ENCODE results near the gene SYNRG.

The SYNRG gene

DNA sequence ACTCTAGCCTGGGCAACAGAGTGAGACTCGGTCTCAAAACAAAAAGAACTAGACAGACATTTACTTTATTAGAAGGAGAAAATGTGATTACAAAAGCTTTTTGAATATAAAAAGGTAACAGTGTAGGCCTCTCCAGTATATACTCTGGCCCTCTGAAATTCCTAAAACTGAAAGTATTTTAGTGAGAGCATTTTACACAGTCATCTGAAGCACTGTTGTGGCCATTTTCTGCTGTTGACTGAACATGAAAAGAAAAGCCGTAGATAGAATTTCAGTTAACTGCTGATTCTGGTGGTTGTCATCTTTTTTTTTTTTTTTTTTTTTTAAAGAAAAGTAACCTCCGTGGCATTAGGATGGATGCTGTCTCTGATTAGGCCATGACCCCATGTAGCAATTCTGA, 103.9 kb downstream of the SYNRG start:
- no peak for DNase-seq (ENCODE audit: low read depth, low spot score)

- DNase-seq (ENCODE audit: low read depth, low spot score) = no peak
Measured at GRCh38 chr17:37503148-37503547, 106.1 kb downstream of the SYNRG start.

GRCh38 chr17:37502009-37502936, 106.9 kb downstream of the SYNRG start:
- DNase-seq (ENCODE audit: low read depth, low spot score) = no peak

DNA sequence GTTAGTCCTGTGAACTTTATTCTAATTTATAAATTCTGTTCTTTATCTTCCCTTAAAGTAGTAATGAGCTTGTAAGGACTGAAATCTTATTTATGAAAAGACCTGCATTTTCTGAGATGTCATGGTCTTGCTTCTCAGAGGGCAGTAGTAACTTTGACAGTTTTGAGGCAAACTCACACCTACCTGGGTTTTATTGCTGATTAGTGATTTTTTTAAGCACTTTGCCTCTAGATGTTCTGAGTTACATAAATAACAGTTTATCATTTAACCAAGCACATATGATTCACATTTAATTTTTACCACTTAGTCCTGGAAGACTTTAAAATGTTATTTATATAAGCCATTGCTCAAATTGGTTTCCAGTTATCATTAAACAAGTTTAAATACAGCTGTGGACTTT, 108.8 kb downstream of the SYNRG start:
- no peak for DNase-seq (ENCODE audit: low read depth, low spot score)

GRCh38 chr17:37494971-37495370, 114.2 kb downstream of the SYNRG start:
- peak; percentile 65 for DNase-seq (ENCODE audit: low read depth, low spot score)

DNA sequence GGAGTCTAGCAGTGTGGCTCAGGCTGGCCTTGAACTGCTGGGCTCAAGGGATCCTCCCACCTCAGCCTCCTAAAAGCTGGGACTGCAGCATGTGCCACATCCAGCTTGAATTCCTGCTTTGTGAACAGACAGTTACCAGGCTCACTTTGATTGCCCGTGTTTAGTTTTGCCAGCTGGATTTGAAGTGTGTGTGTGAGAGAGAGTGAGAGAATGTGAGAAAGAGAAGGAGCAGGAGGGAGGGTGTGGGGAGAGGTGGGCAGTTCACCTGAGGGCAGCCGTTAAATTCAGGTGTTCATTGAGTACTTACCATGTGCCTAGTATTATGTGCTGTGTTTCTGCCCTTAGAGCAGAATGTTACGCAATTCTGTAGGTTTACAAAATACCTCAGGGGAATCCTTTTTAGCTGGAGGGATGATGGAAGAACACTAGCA, 114.8 kb downstream of the SYNRG start:
- DNase-seq (ENCODE audit: low read depth, low spot score) = peak; percentile 37

GRCh38 chr17:37493249-37494027, 115.8 kb downstream of the SYNRG start:
- DNase-seq (ENCODE audit: low read depth, low spot score) = no peak

DNA sequence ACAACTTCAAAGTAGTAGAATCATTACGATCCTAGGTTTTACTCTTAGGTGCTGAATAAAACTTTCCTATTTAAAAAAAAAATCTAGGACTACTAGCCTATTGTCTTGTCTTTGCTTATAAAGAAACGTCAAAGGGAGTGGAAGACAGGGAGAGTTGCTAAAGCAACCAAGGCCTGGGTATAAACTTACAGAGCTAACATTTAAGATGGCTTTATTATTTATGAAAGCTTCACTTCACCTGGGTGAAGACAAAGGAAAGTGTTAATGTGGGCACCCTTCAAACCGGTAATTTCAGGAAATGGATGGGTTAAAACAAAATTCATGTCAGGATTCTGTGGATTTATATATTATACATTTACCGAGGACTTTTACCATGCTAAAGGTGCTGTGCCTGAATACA, 117.1 kb downstream of the SYNRG start:
- no peak for DNase-seq (ENCODE audit: low read depth, low spot score)

DNA sequence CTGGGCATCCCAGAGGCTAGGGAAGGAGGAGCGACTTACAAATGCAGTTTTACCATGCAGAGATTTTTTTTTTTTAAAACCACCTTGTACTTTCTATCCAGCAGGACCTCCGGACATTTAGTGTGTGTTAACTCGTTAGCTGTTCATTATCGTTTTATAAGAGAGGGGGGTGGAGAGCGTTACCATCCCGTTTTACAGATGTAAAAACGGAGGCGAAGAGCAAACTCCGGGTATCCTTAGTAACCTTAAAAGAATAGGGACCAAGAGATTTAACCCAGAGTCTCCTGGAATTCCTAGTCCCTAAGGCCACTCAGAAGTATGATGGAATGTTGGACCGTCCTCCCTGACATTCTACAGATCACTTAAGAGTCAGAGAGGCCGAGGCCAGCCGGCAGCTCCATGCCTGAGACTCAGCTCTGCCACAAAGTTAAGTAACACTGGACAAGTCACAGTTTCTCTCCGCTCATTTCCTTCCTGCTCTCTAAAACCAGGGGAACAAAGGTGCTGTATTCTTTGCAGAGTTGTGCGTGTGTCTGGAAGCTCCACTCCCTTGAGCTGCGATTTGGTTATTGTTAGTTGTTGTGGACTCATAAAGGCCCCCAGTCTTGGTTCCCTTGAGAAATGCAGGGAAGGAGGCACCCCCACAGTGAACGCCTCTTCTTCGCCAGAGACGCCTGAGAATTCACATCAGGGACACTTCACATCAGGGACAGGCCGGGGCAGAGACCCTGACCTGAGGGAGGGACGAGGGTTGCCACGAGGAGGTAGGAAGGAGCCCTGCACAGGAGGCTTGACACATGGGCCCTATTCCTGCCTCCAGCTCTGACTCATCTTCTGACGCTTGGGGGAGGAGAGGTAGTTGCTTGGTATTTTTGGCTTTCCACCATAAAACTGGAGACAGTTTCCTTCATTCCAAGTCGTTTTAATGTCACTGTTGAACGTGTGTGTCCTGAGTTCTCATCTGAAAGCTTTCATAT, 118.3 kb downstream of the SYNRG start:
- peak; percentile 79 for DNase-seq (ENCODE audit: low read depth, low spot score)

DNA sequence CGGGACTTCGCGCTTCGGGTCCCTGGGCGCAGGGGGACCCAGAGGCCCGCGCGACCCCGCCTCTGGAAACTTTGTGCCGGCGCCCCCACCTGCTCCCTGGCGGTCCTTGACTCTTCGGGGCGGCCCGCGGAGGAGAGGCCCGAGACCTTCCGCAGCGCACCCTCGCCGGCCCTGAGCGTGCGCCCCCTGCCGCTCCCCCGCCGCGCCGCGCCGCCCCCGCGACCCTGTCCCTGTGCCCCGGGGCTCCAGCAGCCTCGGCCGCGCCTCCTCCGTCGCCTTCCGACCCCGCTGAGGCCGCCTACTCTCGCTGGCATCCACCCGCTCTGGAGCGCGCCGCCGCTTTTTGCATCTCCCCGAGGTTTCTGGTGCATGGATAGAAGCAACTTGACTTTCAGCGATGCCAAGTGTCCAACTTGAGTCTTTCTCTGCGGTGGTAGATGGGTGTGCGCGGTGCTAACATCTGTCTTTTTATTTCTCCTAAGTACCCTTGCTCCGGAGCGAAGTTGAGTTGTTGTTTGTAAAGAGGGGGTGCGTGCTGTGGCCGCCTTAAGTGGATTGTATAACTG, 119.1 kb downstream of the SYNRG start:
- peak; percentile 73 for DNase-seq (ENCODE audit: low read depth, low spot score)

DNA sequence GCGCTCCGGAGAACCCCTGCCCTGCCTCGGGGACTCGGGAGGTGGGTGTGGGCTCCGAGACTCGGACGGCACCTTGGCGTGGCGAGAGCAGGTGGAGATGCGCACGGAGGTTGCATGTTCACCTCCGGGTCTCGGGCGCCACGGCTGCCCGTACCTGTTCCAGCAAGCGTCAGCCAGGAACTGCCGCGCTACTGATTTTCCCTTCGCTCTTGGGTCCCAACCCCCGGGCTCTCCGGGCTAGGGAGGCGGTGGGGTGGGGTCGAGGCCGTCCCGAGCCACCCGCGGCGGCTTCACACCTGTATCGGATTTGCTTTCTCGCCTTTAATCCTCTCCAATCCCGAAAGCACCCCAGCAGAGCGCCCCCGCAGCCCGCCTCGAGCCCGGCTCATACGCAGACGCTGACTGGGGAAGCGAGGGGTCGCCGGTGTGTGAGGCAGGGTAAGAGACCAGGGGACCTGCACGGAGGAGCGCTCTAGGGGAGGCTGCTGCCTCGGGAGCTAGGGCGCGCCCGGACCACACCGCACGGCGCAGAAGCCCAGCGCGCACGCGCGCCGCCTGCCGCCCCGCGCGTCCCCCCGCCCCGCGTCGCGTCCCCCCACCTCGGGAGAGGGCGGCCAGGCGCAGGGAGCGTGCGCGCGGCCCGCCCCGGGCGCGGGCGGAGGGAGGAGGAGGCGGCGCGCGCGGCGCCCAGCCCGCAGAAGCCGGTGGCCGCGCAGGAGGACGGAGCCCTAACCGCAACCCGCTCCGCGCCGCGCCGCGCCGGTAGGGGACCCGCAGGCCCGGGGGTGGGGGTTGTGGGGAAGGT, 119.8 kb downstream of the SYNRG start, which contains the start of gene DUSP14:
DUSP14 (plus strand) TSS at position 695 of the 805 bp plus-strand sequence. CDS start 22,382 bp downstream, outside the sequence.
- DNase-seq (ENCODE audit: low read depth, low spot score) = peak; percentile 76

DNA sequence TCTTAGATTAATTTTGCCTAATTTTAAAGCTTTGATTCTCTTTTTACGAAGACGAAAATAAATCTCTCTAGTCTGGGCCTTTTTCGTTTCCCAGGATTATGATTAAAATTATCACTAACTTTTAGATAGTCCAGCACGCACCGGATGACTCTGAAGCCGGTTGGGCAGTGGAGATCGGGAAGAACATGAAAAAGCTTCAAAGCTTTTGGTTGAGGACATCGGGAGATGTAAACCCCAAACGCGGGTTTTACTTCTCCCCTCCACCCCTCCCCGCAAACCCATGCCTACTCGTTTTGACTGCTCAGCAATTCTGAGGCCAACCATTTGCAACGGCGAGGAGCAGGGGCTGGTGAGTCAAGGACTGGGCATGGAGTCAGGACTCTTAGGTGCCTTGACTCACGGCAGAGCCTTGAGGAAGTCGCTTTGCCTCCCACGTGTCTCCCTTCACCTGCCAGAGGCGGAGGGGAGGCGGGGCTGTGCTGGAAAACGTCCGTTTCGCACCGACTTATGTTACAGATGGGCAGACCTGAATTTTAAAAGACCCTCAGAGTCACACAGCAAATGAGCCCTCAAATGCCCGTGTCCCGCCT, 120.5 kb downstream of the SYNRG start:
- peak; percentile 88 for DNase-seq (ENCODE audit: low read depth, low spot score)

- DNase-seq (ENCODE audit: low read depth, low spot score) = peak; percentile 53
Measured at GRCh38 chr17:37488009-37488604, 121.1 kb downstream of the SYNRG start.

- DNase-seq (ENCODE audit: low read depth, low spot score) = no peak
Measured at GRCh38 chr17:37485938-37486570, 123.2 kb downstream of the SYNRG start.

DNA sequence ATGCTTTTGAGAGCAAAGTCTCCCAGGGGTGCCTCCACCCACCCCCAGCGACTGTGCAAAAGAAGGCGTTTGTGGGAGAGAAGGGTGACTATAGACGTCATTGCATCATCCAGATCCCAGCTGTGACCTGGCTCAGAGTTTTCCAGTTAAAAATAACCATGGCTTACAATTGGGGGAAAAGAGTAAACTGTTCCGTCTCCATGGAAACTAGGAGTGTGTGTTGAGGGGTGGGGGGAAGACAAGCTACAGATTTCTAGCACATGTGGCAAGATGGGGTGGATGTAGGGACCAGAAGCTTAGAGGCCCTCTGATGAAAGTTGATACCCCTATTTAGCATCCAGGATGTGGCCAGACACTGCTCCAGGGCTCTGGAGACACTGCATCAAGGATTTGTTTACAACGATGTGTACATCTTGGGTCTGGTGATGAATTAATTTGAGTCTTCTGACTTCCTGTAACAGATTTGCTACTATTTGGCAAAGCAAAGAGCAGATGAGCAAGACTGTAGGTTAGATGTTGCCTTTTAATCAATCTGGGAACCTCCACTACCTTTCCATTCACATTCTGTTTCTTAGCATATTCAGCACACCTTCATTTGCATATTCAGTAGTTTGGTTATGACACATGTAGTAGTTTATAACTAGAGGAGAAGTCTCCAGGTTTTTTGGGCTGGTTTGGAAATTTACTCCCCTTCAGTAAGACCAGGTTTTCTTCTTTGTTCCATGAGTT, 125.7 kb downstream of the SYNRG start:
- no peak for DNase-seq (ENCODE audit: low read depth, low spot score)

DNA sequence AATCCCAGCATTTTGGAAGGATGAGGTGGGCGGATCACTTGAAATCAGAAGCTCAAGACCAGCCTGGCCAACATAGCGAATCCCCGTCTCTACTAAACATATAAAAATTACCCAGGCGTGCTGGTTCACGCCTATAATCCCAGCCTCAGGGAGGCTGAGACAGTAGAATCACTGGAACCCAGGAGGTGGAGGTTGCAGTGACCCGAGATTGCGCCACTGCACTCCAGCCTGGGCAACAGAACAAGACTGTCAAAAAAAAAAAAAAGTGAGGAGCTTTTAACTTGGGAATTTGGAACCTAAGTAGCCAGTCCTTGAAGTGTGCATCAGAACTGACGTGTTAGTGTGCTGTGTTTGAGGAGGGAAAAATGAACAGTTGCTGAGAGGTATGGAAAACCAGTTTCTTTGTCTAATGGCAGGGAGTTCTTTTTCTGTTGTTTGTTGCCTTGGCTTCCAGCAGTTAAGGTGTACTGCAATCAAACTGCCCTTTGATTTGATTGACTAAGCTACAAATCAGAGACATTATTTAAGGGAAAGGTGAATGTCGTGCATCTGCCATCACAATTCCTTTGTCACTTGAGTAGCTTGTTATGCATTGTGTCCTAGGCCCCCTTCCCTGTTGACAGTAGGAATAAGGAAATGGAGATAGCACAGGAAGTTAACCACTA, 128.1 kb downstream of the SYNRG start:
- DNase-seq (ENCODE audit: low read depth, low spot score) = no peak

- no peak for DNase-seq (ENCODE audit: low read depth, low spot score)
Measured at GRCh38 chr17:37480427-37480826, 128.8 kb downstream of the SYNRG start.

GRCh38 chr17:37479025-37479424, 130.2 kb downstream of the SYNRG start:
- no peak for DNase-seq (ENCODE audit: low read depth, low spot score)
